ENCODE data around the gene ANGEL1.
A peak's percentile ranks its signal among the peaks of the same experiment; 100 is the strongest.

Gene ANGEL1

DNA sequence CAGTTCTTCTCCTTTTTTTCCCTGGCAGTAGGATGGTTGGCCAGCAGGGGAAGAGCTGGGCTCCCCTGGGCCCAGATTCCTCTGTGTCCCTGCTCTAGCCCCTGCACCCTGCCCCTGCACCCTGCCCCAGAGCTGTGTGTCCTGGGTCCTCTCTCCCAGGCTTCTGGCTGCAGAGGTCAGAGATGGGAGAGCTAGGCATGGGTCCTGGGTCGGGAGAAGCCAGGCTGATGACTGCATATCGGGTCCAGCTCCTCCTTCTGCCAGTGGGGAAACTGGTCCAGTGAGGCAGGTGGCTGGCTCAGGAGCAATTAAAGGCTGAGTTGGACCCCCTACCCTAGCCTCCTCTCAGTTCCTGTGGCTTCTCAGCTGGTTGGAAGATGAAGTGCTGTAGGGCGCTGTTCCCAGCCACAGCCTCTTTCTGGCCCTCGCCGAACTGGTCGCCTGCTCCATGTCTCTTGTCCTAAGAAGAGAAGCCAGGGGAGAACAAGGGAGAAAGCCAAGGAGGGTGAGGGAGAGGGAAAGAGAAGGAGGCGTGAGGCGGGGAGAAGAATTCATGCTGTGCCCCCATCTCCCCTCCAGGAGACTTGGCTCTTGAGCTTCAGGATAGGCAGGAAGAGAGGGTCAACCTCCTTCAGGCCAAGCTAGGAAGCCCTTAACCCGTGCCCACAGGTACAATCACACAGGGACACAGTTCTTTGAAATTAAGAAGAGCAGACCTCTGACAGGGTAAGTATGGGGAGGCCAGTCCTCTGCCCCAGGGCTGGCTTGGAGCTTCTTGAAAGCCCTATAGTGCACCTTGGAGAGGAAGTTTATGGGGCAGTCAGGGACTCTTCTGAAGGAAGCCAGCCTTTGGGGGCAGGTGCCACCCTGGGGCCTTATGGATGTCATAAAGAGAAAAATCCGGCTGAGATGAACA lies 41.9 kb downstream of the ANGEL1 start:
- H3K27ac ChIP-seq (ENCODE audit: low read length) = no peak overlapping the region
- no peak overlapping the region for H3K4me3 ChIP-seq (ENCODE audit: low read depth in 1 of 2, low read length in 2 of 2)
- H3K9me3 ChIP-seq (ENCODE audit: control insufficient read depth in 1 of 2, low read length in 2 of 2) = no peaks in the 10 kb centered on the region
- peaks cover 0 to 29% of the 10 kb centered on the region in 2 donors for H3K4me1 ChIP-seq (ENCODE audit: control insufficient read depth in 1 of 2, insufficient read depth in 2 of 2, low read length in 2 of 2)
- H3K36me3 ChIP-seq (ENCODE audit: control insufficient read depth in 1 of 2, insufficient read depth in 2 of 2, low read length in 2 of 2) = no peaks in the 10 kb centered on the region
- H3K27me3 ChIP-seq (ENCODE audit: low read depth, low read length) = no peaks in the 10 kb centered on the region

GRCh38 chr14:76769636-76770292 lies 42.9 kb downstream of the ANGEL1 start:
- Histone ChIP-seq H3K4me1 (ENCODE audit: control insufficient read depth in 1 of 2, insufficient read depth in 2 of 2, low read length in 2 of 2) (peaks cover 0 to 29% of the 10 kb centered on the region in 2 donors), H3K27ac (ENCODE audit: low read length) (no peak overlapping the region), H3K9me3 (ENCODE audit: control insufficient read depth in 1 of 2, low read length in 2 of 2) (no peaks in the 10 kb centered on the region), H3K36me3 (ENCODE audit: control insufficient read depth in 1 of 2, insufficient read depth in 2 of 2, low read length in 2 of 2) (no peaks in the 10 kb centered on the region), H3K4me3 (ENCODE audit: low read depth in 1 of 2, low read length in 2 of 2) (no peak overlapping the region), H3K27me3 (ENCODE audit: low read depth, low read length) (no peaks in the 10 kb centered on the region)

GRCh38 chr14:76768671-76769500 lies 43.8 kb downstream of the ANGEL1 start:
- Histone ChIP-seq H3K4me1 (ENCODE audit: control insufficient read depth in 1 of 2, insufficient read depth in 2 of 2, low read length in 2 of 2) (peaks cover 0 to 25% of the 10 kb centered on the region in 2 donors), H3K4me3 (ENCODE audit: low read depth in 1 of 2, low read length in 2 of 2) (no peak overlapping the region), H3K9me3 (ENCODE audit: control insufficient read depth in 1 of 2, low read length in 2 of 2) (no peaks in the 10 kb centered on the region), H3K36me3 (ENCODE audit: control insufficient read depth in 1 of 2, insufficient read depth in 2 of 2, low read length in 2 of 2) (no peaks in the 10 kb centered on the region), H3K27ac (ENCODE audit: low read length) (peak overlapping the region; percentile 13), H3K27me3 (ENCODE audit: low read depth, low read length) (no peaks in the 10 kb centered on the region)

- no peak overlapping the region for H3K4me3 ChIP-seq (ENCODE audit: low read depth in 1 of 2, low read length in 2 of 2)
- peaks cover 0 to 22% of the 10 kb centered on the region in 2 donors for H3K4me1 ChIP-seq (ENCODE audit: control insufficient read depth in 1 of 2, insufficient read depth in 2 of 2, low read length in 2 of 2)
- H3K27ac ChIP-seq (ENCODE audit: low read length) = peak overlapping the region; percentile 21
- H3K27me3 ChIP-seq (ENCODE audit: low read depth, low read length) = no peaks in the 10 kb centered on the region
- no peaks in the 10 kb centered on the region for H3K9me3 ChIP-seq (ENCODE audit: control insufficient read depth in 1 of 2, low read length in 2 of 2)
- H3K36me3 ChIP-seq (ENCODE audit: control insufficient read depth in 1 of 2, insufficient read depth in 2 of 2, low read length in 2 of 2) = no peaks in the 10 kb centered on the region
Measured at GRCh38 chr14:76767681-76768656, 44.7 kb downstream of the ANGEL1 start.

- H3K27ac ChIP-seq (ENCODE audit: low read length) = no peak overlapping the region
- no peaks in the 10 kb centered on the region for H3K36me3 ChIP-seq (ENCODE audit: control insufficient read depth in 1 of 2, insufficient read depth in 2 of 2, low read length in 2 of 2)
- peaks cover 0 to 38% of the 10 kb centered on the region in 2 donors for H3K4me1 ChIP-seq (ENCODE audit: control insufficient read depth in 1 of 2, insufficient read depth in 2 of 2, low read length in 2 of 2)
- no peaks in the 10 kb centered on the region for H3K9me3 ChIP-seq (ENCODE audit: control insufficient read depth in 1 of 2, low read length in 2 of 2)
- peaks cover 3% of the 10 kb centered on the region for H3K27me3 ChIP-seq (ENCODE audit: low read depth, low read length)
- no peak overlapping the region for H3K4me3 ChIP-seq (ENCODE audit: low read depth in 1 of 2, low read length in 2 of 2)
Measured at GRCh38 chr14:76765461-76765931, 47.2 kb downstream of the ANGEL1 start.

DNA sequence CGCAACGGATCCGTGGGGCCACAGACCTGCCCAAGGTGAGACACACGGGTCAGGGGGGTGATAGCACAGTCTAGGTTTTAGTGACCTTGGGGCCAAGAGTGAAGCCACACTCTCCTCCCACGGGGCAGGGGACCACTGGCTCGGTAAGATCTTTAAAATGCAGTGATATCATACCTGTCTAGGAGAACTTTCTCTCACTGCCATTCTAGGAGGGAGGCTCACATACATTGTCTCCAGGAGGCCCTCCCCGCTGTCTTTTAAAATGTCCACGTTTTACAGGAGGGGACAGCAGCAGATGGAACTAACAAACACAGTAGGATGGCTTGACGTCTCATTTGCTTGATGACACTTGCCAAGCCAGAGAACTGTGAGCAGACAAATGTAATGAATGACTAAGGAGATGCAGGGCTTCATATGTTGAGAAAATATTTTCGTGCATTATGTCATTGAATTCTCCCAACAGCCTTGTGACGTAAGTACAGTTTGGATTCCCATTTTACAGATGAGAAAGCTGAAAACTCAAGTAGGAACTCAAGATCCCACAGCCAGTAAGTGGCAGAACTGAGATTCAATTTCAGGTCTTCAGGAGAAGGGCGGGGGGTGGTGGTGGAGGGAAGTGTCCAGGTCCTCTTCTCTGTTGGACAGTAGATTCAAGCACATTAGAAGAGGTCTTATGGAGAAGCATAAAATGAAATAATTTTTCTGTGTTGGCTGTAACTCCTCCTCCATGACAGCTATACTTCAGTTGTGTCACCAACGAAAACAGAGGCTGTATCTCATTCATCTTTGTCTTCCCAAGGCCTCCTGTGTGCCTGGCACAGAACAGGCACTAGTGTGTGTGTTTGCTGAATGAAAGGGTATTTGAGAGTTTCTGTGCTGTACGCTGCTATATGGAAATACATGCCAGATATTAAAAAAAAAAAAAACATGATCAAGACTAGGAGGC lies 49.3 kb downstream of the ANGEL1 start:
- peak overlapping the region; percentile 45 for H3K27ac ChIP-seq (ENCODE audit: low read length)
- H3K9me3 ChIP-seq (ENCODE audit: control insufficient read depth in 1 of 2, low read length in 2 of 2) = no peaks in the 10 kb centered on the region
- peaks cover 3% of the 10 kb centered on the region for H3K27me3 ChIP-seq (ENCODE audit: low read depth, low read length)
- peak overlapping the region; percentile 74 to 88 for H3K4me3 ChIP-seq (ENCODE audit: low read depth in 1 of 2, low read length in 2 of 2)
- no peaks in the 10 kb centered on the region for H3K36me3 ChIP-seq (ENCODE audit: control insufficient read depth in 1 of 2, insufficient read depth in 2 of 2, low read length in 2 of 2)
- peaks cover 0 to 29% of the 10 kb centered on the region in 2 donors for H3K4me1 ChIP-seq (ENCODE audit: control insufficient read depth in 1 of 2, insufficient read depth in 2 of 2, low read length in 2 of 2)

DNA sequence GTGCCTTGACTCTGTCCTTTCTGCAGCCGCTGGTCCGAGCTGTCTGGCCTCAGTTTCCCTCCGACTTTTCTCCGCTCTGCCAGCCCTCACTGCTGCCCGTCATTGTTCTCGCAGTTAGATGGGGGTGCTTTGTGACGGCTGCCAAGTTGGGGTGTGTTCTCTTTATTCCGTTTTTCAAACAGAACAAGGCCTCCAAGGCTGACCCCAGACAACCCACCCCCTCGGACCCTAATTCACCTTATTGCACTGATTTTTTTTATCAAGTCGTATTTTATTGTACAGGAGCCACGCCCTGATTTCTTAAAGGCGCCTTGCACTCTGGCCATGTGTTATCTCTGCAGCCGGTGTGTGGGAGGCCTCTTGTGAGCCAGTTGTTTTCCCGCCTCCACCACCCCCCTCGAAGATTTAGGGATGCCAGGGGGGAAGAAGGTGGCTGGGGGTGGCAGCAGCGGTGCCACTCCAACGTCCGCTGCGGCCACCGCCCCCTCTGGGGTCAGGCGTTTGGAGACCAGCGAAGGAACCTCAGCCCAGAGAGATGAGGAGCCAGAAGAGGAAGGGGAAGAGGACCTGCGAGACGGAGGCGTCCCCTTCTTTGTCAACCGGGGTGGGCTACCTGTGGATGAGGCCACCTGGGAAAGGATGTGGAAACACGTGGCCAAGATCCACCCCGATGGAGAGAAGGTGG lies 50.1 kb downstream of the ANGEL1 start:
- Histone ChIP-seq H3K27ac (ENCODE audit: low read length) (no peak overlapping the region), H3K4me1 (ENCODE audit: control insufficient read depth in 1 of 2, insufficient read depth in 2 of 2, low read length in 2 of 2) (peaks cover 0 to 22% of the 10 kb centered on the region in 2 donors), H3K27me3 (ENCODE audit: low read depth, low read length) (peaks cover 3% of the 10 kb centered on the region), H3K4me3 (ENCODE audit: low read depth in 1 of 2, low read length in 2 of 2) (peak overlapping the region; percentile 74 to 88), H3K9me3 (ENCODE audit: control insufficient read depth in 1 of 2, low read length in 2 of 2) (no peaks in the 10 kb centered on the region), H3K36me3 (ENCODE audit: control insufficient read depth in 1 of 2, insufficient read depth in 2 of 2, low read length in 2 of 2) (no peaks in the 10 kb centered on the region)

- H3K27ac ChIP-seq (ENCODE audit: low read length) = no peak overlapping the region
- H3K4me1 ChIP-seq (ENCODE audit: control insufficient read depth in 1 of 2, insufficient read depth in 2 of 2, low read length in 2 of 2) = peaks cover 0 to 22% of the 10 kb centered on the region in 2 donors
- peaks cover 3% of the 10 kb centered on the region for H3K27me3 ChIP-seq (ENCODE audit: low read depth, low read length)
- no peaks in the 10 kb centered on the region for H3K9me3 ChIP-seq (ENCODE audit: control insufficient read depth in 1 of 2, low read length in 2 of 2)
- peak overlapping the region; percentile 74 to 88 for H3K4me3 ChIP-seq (ENCODE audit: low read depth in 1 of 2, low read length in 2 of 2)
- H3K36me3 ChIP-seq (ENCODE audit: control insufficient read depth in 1 of 2, insufficient read depth in 2 of 2, low read length in 2 of 2) = no peaks in the 10 kb centered on the region
Measured at GRCh38 chr14:76761960-76762410, 50.7 kb downstream of the ANGEL1 start.
